ENCODE data around the gene GIMAP6. TPM values are rescaled to one million over a fixed set of nuclear protein-coding genes. Genes with fewer than 3 reads are reported as not detected.
A peak's percentile ranks its signal among the peaks of the same experiment; 100 is the strongest.

The GIMAP6 gene
- total RNA-seq, 4 donors from 2014 or later, result 17.7 to 73.6 (median 45.0) TPM

DNA sequence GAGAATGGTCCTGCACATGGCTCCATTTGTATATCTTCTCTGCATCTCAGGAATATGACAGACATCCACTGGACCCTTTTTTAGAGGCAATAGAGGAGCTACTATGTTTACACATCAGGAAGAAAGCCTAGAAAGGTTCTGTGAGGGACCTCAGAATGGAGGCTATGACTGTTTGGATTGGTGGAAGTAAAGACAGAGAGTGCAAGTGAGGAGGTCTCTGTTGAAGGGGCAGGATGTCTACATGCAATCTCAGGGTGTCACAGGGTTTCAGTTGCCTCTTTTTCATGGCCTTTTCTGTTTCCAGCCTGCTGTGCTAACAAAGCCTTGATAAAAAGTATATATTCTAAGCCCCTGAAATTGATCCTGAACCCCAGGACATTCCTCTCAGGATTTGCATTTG, 9.7 kb upstream of the GIMAP6 start:
- H3K27me3 ChIP-seq, result no peaks in the 10 kb centered on the region
- no peaks in the 10 kb centered on the region for H3K36me3 ChIP-seq
- intact Hi-C loops (cut with DNase I), result no loop called here
- H3K9me3 ChIP-seq, result no peaks in the 10 kb centered on the region
- DNase-seq, result no peak
- no peaks in the 10 kb centered on the region for H3K4me1 ChIP-seq
- TF ChIP-seq, protein P1, sequence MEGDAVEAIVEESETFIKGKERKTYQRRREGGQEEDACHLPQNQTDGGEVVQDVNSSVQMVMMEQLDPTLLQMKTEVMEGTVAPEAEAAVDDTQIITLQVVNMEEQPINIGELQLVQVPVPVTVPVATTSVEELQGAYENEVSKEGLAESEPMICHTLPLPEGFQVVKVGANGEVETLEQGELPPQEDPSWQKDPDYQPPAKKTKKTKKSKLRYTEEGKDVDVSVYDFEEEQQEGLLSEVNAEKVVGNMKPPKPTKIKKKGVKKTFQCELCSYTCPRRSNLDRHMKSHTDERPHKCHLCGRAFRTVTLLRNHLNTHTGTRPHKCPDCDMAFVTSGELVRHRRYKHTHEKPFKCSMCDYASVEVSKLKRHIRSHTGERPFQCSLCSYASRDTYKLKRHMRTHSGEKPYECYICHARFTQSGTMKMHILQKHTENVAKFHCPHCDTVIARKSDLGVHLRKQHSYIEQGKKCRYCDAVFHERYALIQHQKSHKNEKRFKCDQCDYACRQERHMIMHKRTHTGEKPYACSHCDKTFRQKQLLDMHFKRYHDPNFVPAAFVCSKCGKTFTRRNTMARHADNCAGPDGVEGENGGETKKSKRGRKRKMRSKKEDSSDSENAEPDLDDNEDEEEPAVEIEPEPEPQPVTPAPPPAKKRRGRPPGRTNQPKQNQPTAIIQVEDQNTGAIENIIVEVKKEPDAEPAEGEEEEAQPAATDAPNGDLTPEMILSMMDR (IDR thresholded peaks at IDR 0.05), result no peak
- no peak for TF ChIP-seq POLR2A (IDR thresholded peaks at IDR 0.05)
- no peak overlapping the region for H3K4me3 ChIP-seq (replicated peaks in 1 of 3)
- no peak overlapping the region for H3K27ac ChIP-seq

DNA sequence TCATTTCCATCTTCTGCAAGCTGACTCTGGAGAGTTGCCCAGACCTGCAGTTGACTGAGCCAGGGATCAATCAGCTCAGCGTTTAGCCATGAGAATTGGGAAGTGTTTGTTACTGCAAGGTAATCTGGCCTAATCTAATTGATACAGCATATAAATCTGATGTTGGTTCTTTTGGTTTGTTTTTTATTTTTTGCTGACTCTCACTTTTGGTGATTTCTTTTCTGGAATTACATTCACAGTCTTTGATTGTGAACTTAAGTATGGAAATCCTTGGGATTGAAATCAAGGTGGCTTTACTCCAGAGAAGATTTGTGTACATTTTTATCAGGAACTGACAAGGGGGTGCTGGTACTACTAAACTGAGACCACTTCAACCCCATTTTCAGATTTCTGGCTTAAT, 1.7 kb upstream of the GIMAP6 start:
- H3K4me3 ChIP-seq (replicated peaks in 1 of 3), result no peak overlapping the region
- TF ChIP-seq, protein P1 (IDR thresholded peaks at IDR 0.05), result no peak
- TF ChIP-seq POLR2A (IDR thresholded peaks at IDR 0.05), result no peak
- WGBS, 2 donors, result 78 to 89% methylated on average over 1 of the region's 1 CpG

DNA sequence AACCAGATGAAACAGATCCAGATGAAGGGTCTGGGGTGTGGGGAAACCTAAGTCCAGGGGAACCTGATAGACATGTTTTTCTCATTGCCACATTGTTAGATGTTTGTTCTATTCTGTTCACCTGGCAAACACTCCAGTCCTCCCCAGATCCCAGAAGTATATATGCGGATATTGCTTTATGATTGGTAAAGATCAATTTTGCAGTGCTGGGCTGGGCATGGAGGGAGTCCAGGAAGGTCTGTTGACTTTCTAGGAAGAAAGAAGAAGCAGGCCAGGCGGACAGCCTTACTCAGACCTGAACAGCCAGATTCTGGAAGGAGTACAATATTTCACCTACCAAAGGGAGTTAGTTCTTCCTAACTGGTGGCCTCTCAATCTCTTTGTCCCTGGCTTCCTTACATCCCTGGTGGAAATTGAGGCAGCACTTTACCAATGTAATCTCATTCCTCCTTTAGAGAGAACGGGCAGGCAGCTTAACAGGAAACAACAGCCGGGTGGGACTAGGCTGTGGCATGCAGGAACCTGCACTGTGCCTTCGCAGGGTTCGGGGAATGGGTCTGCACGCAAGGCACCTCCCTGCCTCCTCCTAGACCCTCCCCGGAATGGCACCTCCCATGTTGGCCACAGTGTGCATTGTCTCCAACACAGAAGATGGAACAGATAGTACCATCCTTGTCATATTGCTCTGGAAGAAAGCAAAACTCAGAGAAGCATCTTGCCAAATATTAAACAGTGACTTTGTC, 930 bp downstream of the GIMAP6 start:
- 72 to 78% methylated on average over 6 to 8 of the region's 8 CpGs for WGBS, 2 donors
- peak overlapping the region; percentile 23 to 75 (median 63) for H3K27ac ChIP-seq
- no peaks in the 10 kb centered on the region for H3K27me3 ChIP-seq
- no peaks in the 10 kb centered on the region for H3K9me3 ChIP-seq
- no peak overlapping the region for H3K4me3 ChIP-seq (replicated peaks in 1 of 3)
- peaks cover 0 to 9% of the 10 kb centered on the region in 2 donors for H3K4me1 ChIP-seq
- TF ChIP-seq, protein P1 (IDR thresholded peaks at IDR 0.05), result no peak
- TF ChIP-seq POLR2A (IDR thresholded peaks at IDR 0.05), result peak in 1 of 2 donors; percentile 18
- peak; percentile 6 to 17 for DNase-seq
- intact Hi-C loops (cut with DNase I), result no loop called here
- peaks cover 0 to 5% of the 10 kb centered on the region in 2 donors for H3K36me3 ChIP-seq

More for the DNA sequence above, 1.7 kb upstream of the GIMAP6 start:
- Histone ChIP-seq H3K9me3 (no peaks in the 10 kb centered on the region), H3K27ac (no peak overlapping the region), H3K4me1 (peaks cover 0 to 2% of the 10 kb centered on the region in 2 donors), H3K36me3 (no peaks in the 10 kb centered on the region), H3K27me3 (no peaks in the 10 kb centered on the region)
- intact Hi-C loops (cut with DNase I), result no loop called here
- DNase-seq, result no peak

DNA sequence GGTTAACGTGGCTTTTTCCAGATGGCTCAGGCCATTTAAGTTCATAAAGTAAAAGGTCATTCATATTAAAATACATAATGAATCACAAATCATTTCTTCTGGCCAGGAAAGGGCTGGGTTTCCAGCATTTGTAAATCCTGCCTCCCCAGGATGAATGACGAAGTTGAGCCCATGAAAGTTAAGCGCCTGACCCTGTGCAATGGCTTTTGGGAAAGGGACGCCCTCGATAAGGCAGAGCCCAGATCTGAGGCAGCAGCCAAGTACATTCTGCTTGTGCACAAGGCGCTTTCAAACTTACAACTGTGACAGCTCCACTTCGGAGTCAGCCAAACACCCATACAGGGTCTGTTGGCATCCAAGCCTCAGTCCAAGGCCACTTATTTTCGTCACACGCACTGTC, 2.8 kb downstream of the GIMAP6 start:
- intact Hi-C loops (cut with DNase I), result no loop called here
- peaks cover 0 to 5% of the 10 kb centered on the region in 2 donors for H3K36me3 ChIP-seq
- H3K4me3 ChIP-seq (replicated peaks in 1 of 3), result no peak overlapping the region
- no peaks in the 10 kb centered on the region for H3K9me3 ChIP-seq
- H3K4me1 ChIP-seq, result peaks cover 0 to 9% of the 10 kb centered on the region in 2 donors
- H3K27ac ChIP-seq, result peak overlapping the region in 2 of 3 donors; percentile 36 to 63
- peak in 1 of 2 donors; percentile 5 for DNase-seq
- TF ChIP-seq, protein P1 (IDR thresholded peaks at IDR 0.05), result no peak
- no peak for TF ChIP-seq POLR2A (IDR thresholded peaks at IDR 0.05)
- H3K27me3 ChIP-seq, result no peaks in the 10 kb centered on the region
- WGBS, 2 donors, result 76 to 79% methylated on average over 9 of the region's 9 CpGs

DNA sequence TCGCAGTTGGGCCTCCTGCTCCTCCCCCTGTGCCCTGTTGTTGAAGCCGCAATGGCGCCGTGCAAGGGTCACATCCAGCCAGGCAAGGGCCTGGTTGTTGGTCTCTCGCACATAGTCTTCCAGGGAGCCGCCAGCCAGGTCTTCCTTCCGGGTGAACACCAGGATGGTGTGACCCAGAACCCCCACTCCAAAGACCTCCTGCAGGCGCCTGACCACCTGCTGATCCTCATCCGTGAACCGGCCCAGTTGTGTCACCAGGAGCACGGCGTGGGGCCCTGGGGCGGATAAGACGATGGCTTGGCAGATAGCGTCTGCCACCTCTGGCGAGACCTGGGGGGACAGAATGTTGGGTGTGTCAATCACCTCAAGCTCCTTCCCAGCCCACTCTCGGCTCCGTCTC, 4.2 kb downstream of the GIMAP6 start:
- Histone ChIP-seq H3K4me3 (replicated peaks in 1 of 3) (no peak overlapping the region), H3K27me3 (no peaks in the 10 kb centered on the region), H3K27ac (peak overlapping the region in 1 of 3 donors; percentile 63), H3K9me3 (no peaks in the 10 kb centered on the region), H3K36me3 (peaks cover 0 to 5% of the 10 kb centered on the region in 2 donors), H3K4me1 (peaks cover 0 to 9% of the 10 kb centered on the region in 2 donors)
- WGBS, 2 donors, result 94 to 96% methylated on average over 16 to 18 of the region's 18 CpGs
- intact Hi-C loops (cut with DNase I), result no loop called here
- TF ChIP-seq, protein P1 (IDR thresholded peaks at IDR 0.05), result no peak
- no peak for TF ChIP-seq POLR2A (IDR thresholded peaks at IDR 0.05)
- no peak for DNase-seq
